HL-60/S4 treated with phorbol 12-myristate 13-acetate at 8.2 ng/mL for 4 days and 3 days (cell line): ENCODE measurements around the gene RASAL2.
"Not testable (repeated sequence)": the region's sequence is repeated elsewhere in the genome, so short reads cannot be mapped to it uniquely, and the experiment has no call there.

Experiments used
- in situ Hi-C: fragments of 300-500 bp; cut with MboI; formaldehyde crosslinking; loops from 2 replicates; pipeline ENCODE4 v1.15.0; 2022; ENCODE audit warnings: low sequenced_read_pairs

Gene RASAL2

DNA sequence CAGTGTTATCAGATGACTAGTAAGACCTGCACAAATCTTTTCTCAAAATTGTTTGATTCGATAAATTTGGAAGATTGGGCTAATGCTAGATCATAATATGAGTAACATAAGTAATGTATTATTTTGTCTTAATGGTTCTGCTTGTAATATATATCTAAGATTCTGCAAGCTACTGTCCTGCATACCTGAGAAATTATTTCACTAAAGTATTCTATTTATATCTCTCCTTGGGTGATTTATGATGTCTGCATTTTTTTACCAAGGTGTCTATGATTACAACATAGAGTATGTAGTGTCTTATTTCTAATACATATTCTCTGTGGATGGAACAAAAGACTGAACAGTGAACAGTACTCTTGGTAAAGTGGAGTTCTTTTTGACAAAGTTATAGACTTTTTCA, 236.2 kb downstream of the RASAL2 start:
- in situ Hi-C loops = no loop called here

DNA sequence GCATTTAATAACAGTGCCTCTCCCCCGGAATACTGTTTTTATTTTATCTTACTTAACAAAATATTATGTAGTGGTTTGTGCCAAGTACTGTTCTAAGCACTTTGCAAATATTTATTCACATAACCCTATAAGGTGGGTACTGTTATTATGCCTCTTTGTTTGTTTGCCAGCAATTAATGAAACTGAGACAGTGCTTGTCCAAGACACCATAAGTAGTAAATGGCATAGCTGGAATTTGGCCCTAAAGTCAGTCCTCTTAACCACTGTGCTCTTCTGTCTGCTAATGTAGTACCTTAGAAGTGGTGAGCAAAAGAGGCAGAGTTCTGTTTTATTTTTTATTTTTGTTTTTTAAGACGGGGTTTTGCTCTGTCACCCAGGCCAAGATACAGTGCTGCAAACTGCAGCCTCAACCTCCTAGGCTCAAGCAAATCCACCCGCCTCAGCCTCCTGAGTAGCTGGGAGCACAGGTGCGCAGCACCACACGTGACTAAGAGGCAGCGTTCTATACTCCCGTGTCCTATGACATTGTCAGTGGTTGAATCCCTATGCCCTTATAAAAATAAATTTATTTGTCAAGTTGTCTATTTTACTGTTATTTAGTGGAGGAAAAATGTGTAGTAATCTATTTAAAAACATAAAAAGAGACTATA, 237.1 kb downstream of the RASAL2 start:
- in situ Hi-C loops = no loop called here

DNA sequence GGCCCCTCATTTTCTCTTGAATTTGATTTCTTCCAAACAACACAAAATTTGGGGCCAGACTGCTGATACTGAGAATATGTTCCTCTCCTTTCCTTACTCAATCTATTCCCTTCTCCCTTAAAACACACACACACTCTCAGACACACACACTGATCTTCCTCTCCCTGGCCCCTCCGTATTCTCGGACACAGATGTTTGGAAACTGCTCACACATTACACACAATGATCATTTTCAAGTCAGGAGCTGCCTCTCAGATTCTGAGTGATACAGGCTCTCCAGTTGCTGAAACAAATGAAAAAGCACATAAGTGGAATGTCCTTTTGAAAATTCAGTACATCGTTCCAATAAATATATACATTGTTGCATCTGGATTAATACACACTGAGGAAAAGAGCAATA, 241.5 kb downstream of the RASAL2 start:
- in situ Hi-C loops = no loop called here

DNA sequence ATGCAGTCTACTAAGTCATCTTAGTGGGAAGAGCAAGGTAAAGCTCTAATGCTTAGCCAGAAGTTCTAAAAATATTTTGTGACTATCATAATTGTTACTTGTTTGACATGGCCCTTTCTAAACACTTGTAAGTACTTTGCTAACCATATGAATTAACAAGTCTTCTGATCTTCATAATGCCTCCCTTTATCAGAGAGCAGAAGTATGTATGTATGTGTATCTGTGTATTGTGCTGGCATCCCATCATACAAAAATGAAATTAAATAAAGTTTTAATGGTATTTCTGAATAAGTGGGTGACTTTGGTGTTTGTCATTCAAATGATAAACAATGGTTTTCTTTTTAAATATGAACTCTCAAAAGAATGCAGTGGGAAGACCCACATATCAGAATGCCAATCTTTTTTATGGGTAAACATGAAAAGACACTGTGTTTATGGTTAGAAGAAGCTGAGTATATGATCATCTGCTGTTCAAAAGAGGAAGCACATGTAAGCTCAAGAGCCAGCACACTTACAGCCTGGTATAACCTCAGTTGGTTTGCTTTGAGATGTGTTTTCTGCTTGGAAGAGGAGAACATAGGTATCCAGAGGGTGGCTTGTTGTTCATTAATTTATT, 243.3 kb downstream of the RASAL2 start:
- in situ Hi-C loops = no loop called here

DNA sequence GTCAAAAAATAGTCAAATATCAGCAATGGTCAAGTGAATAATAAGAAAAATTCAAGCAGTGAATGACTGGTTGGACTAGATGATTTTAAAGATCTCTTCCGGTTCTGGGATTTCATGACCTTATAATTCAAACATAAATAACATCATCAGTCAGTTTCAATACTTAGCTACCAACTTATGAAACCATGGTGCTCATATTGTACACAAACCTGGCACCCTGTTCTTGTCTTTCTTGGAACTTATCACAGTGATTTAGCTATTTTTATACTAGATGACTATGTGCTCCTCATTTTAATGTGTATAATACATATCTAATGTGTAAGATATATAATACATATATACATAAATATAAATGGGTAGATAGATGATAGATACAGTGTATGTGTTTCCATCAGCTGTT, 245.9 kb downstream of the RASAL2 start:
- in situ Hi-C loops = no loop called here

DNA sequence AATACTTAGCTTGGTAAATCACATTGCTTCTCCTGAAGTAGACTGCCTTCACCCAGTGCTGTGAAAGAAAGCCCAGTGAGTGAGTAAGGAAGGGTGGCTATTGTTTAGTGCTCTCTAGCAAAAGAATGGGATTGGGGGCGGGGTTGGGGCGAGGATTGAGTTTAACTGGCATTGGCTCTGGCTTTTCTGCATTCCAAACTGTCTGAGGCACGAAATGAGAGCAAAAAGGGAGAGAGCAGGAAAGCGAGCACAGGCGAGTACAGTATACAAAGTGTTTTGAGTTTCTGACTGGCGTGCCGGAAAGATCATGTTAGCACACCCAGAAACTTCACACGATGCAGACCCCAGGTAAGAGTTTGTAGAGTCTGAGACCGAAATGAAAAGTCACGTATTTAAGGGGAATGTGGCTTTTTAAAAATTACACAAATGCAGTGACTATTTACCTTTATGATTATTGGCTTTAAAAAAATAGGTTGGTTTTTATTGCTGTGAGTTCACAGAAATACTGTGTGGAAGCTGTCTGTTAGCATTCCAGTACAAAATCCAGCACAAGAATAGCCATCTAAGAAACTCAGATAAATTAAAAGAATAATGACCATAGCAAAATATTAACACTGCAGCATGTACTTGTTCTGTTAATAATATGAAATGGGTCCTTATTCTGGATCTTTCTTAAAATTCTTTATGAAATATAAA, 247.5 kb downstream of the RASAL2 start:
- in situ Hi-C loops = no loop called here

DNA sequence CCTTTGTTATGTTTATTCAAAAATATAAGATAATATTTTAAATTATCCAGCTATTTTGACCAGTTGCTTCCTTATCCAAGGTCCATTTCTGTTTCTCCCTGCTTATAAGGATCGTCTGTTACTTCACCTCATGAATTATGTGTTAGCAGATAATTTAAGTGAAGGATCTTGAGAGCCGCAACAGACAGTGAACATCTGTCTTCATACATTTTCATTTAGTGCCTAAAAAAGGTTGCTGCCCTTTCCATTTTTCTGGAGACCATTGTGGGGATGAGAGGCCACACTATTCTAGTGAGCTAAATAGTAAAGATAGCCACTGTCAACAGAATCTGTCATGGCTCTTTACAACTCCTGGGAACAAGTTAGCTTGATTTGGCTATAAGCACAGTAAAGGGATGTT, 248.8 kb downstream of the RASAL2 start:
- in situ Hi-C loops = no loop called here

DNA sequence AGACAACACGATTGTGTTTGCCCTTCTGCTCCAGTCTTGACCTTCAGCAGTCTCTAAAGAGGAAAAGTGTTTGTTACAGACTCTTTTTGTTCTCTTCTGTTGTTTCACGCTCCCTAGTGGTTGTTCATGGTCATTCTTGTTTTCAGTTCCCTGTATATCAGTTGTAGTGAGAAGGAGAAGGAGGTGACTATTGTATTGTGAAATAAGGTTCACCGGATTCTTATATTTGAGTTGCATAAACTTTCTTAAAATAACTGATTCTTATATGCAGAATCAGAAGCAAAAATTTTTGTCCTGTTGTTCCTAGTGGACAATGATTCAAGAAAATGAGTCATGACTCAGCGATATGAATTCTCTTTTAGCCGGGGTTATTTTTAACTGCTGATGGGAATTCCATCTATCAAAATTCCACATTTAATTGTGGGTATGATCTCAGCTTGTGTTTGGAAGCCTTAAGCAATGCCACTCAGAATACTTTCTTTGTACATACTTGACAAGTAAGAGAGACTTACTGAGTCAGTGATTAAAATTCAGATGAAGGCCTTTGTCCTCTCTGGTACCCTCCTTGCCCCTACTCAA, 250.7 kb downstream of the RASAL2 start:
- in situ Hi-C loops = no loop called here

DNA sequence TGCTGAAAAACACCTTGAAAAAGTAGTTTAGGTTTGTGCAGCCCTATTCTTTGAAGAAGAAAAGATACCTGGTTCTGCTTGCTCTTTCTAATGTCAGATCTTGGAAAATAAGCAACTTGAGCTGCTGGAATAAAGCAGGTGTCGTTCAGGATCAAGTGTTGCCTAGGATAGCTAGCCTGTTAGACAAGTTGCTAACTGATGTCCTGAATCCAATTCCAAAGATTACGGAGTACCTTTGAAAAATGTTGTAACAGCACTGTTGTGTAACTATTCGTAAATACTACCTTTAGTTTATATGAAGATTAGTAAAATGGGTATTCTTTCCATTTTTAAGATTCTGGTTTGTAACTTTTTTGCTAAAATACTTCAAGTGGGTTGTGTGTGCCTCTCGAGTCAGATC, 251.3 kb downstream of the RASAL2 start:
- in situ Hi-C loops = no loop called here

DNA sequence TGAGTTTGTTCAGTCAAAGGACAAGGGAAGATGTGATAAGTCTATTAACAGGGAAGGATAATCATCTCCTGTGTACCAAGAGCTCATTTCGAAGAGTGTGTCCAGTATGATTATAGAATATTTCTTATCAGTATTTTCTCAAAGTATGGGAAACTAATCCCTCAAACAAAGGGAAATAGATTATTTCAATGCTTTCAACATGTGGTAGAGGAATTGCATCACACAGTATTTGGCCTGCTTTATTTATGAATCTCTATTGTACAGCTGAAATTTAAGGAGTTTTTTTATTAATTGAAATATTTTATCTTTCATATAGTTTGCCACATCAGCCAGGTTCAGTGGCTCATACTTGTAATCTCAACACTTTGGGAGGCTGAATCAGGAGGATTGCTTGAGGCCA, 251.9 kb downstream of the RASAL2 start:
- in situ Hi-C loops = no loop called here

DNA sequence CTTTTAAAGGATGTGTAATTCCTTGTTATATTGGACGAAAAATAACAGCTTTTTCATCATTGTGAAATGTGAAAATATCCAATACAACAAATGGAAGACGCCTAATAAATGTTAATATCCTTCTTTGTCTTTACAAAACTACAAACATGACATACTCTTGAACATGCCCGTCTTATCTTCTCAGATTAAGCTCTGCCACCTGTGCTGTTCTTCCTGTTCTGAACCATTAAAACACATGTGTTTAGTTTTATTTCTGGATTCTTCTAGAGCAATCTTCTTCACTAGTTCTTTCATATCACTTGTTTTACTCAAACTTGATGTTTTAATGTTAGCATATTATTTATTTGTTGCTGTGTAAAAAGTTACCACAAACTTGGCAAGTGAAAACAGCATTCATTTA, 255.9 kb downstream of the RASAL2 start:
- in situ Hi-C loops = no loop called here

DNA sequence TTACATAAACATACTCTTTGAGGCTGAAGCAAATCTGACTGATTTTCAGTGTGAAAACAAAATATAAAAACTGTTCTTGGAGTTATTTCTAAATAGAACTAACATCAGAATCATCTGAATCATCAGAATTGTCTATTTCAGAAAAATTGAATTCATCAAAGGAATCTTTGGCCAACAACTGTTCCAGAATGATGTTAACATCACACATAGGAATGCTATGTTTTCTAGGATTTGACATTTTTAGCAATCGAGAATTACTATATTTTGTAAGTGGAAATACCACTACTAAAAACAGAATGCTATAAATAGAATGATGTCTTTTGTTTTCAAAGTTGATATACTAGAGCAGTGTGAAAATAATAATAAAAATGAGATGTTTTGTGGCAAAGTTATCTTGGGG, 258.0 kb downstream of the RASAL2 start:
- in situ Hi-C loops = not testable (repeated sequence)

DNA sequence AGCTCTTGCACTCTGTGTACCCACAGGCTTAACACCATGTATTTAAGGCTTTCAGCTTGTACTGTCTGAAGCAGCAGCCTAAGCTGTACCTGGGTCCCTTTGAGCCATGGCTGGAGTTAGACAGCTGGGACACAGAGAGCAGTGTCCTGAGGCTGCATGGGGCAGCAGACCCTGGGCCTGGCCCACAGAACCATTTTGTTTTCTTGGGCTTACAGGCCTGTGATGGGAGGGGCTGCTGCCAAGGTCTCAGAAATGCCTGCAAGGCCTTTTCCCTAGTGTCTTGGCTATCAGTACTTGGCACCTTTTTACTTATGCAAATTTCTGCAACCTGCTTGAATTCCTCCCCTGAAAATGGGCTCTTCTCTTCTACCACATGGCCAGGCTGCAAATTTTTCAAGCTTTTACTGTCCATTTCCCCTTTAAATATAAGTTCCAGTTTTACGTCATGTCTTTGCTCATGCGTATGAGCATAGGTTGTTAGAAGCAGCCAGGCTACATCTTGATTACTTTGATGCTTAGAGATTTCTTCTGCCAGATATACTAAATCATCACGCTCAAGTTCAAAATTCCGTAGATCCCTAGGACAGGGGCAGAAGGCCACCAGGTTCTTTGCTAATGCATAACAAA, 259.0 kb downstream of the RASAL2 start:
- in situ Hi-C loops = no loop called here

DNA sequence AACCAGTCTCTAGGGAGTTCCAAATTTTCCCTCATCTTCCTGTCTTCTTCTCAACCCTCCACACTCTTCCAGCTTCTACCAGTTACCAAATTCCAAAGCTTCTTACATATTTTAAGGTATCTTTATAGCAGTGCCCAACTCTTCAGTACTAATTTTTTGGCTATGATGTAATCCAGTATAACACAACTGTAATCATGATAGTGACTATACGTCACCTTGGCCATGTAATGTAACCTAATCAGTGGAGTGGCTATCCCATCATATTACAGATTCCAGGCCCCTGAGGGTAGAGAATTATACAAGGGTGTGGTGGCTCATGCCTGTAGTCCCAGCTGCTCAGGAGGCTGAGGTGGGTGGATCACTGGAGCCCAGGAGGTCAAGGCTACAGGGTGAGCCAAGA, 259.6 kb downstream of the RASAL2 start:
- in situ Hi-C loops = no loop called here

DNA sequence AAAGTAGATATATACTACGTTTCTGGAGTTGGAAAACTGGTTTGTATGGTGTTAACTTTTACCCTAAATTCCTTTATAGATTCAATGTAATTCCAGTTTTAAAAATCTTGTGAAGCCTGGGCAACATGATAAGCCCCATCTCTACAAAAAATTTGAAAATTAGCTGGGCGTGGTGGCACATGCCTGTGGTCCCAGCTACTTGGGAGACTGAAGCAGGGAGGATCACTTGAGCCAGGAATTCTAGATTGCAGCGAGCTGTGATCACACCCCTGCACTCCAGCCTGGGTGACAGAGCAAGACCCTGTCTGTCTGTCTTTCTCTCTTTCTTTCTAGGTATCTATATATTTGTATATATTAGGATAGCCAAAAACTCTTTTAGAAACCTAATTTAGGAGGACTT, 260.9 kb downstream of the RASAL2 start:
- in situ Hi-C loops = no loop called here

DNA sequence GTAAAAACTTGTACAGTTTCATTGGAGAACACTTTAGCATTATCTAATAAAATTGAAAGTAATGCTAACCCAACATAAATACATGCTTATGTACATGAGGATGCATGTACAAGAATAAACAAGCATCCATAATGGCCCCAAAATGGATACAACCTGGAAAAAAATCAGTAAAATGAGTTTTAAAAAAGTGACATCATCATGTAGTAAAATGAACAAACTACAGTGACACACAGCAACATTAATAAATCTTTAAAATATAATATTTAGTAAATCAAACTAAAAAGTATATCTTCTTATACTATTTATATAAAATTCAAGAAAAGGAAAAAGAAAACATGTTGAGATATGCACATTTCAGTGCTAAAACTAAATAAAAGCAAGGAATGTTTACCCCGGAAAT, 262.4 kb downstream of the RASAL2 start:
- in situ Hi-C loops = no loop called here

DNA sequence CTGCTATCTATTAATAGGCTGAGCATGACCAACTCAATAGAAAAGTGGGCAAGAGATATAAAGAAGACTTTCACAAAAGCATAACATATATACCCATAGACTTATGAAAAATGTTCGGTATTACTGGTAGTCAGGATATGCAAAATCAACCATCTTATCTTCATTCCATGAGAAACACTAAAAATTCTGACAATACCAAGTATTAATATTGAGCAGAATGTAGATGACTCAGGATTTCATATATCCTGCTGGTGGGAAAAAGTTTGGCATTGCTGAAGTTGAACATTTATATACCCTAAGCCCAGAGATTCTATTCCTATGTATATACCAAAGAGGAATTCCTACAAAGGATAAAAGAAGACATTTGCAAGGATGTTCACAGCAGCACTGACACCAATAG, 264.6 kb downstream of the RASAL2 start:
- in situ Hi-C loops = no loop called here

DNA sequence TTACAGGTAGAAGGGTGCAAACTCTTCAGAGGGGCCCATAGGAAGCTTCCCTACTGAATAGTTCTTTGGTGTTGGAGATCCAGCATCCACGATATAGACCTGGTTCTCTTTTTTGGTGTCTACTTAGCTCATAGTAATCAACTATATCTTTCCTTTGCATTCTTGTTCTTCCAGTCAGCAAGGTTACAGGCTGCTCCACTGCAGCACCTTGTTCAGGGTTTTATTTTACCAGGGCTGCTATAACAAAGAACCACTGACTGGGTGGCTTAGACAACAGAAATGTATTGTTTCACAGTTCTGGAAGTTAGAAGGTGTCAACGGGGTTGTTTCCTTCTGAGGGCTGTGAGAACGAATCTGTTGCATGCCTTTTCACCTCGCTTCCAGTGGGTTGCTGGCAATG, 266.5 kb downstream of the RASAL2 start:
- in situ Hi-C loops = no loop called here

DNA sequence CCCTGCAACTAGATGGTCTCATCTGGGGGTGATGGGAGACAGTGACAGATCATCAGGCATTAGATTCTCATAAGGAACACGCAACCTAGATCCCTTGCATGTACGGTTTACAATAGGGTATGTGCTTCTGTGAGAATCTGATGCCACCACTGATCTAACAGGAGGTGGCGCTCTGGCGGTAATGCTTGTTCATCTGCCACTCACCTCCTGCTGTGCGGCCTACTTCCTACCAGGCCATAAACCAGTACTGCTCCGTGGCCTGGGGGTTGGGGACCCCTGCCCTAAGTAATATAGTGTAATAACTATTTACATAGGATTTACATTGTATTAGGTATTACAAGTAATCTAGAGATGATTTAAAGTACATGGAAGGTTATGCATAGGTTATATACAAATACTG, 267.9 kb downstream of the RASAL2 start:
- in situ Hi-C loops = no loop called here

DNA sequence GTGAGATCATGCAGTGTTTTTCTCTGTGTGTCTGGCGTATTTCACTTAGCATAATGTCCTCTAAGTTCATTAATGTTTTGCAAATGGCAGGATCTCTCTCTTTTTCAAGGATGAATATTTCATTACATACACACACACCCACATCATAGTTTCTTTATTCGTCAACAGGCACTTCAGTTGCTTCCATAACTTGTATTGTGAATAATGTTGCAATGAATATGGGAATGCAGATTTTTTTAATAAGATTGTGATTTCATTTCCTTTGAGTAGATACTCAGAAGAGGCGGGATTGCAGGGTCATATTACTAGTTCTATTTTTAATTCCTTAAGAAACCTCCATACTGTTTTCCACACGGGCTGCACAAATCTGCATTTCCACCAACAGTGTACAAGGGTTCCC, 268.8 kb downstream of the RASAL2 start:
- in situ Hi-C loops = no loop called here

DNA sequence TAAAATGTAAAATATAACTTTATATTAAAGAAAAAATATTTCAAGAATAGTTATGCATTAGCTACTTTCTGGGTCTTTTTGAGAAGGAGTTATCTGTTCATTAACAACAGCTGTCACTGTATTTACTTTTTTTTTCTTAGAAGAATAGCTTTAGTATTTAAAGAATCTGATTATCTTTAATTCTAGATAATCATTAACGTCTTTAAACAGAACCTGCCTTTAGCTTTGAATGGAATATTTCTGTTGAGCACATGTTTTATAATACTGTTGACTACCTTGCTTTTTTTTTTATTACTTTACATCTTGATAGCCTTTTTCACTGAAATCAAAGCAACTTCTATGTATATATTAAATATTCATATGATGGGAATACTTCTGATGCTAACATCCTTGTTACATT, 270.9 kb downstream of the RASAL2 start:
- in situ Hi-C loops = no loop called here

DNA sequence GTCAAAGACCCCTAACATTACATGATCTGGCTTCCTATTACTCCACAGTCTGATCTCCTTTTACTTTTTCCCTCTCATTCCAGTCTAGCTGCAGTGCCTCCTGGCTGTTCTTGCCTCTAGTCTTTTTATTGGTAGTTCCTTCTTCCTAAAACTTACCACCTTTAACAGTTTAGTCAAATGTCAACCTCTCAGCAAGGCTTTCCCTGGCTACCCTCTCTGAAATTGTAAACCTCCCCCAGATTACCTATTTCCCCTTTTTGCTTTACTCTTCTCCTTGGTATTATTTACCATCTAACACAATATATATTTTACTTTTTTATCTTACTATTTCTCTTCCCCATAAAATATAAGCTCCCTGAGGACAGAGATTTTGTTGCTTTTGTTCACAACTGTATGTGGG, 273.2 kb downstream of the RASAL2 start:
- in situ Hi-C loops = no loop called here
